Subcutaneous abdominal adipose tissue (tissue), 5 donors: Measurements from ENCODE around the gene IFFO2.

Experiments
- H3K27ac ChIP-seq: one replicate; pipeline ENCODE4 v1.7.0; 2013; ENCODE audit warnings: low read depth, mild to moderate bottlenecking, inconsistent platforms, low read length, moderate library complexity
- H3K27me3 ChIP-seq, 5 donors: one replicate each; pipeline ENCODE4 v1.7.0; 2013; ENCODE audit warnings: low read length in 5 of 5, inconsistent platforms in 1 of 5; ENCODE audit not compliant: control insufficient read depth in 5 of 5, insufficient read depth in 4 of 5
- H3K36me3 ChIP-seq, 5 donors: one replicate each; pipeline ENCODE4 v1.7.0; 2013; ENCODE audit warnings: low read length in 5 of 5; ENCODE audit not compliant: control insufficient read depth in 5 of 5, insufficient read depth in 5 of 5
- H3K4me1 ChIP-seq, 5 donors: one replicate each; pipeline ENCODE4 v1.7.0; 2013; ENCODE audit warnings: low read length in 5 of 5, mild to moderate bottlenecking in 3 of 5, moderate library complexity in 1 of 5; ENCODE audit not compliant: control insufficient read depth in 5 of 5, insufficient read depth in 5 of 5
- H3K4me3 ChIP-seq, 5 donors: one replicate each; pipeline ENCODE4 v1.7.0; 2013; ENCODE audit warnings: low read length in 5 of 5, low read depth in 1 of 5
- H3K9ac ChIP-seq, 5 donors: one replicate each; pipeline ENCODE4 v1.7.0; 2013; ENCODE audit warnings: low read length in 5 of 5, mild to moderate bottlenecking in 4 of 5, moderate library complexity in 3 of 5
- H3K9me3 ChIP-seq, 5 donors: one replicate each; pipeline ENCODE4 v1.7.0; 2013; ENCODE audit warnings: low read length in 5 of 5; ENCODE audit not compliant: control insufficient read depth in 5 of 5
- donor health status: healthy.
- donor health status: healthy.
- donor health status: healthy.
- donor health status: healthy.
- donor health status: healthy.

The IFFO2 gene

DNA sequence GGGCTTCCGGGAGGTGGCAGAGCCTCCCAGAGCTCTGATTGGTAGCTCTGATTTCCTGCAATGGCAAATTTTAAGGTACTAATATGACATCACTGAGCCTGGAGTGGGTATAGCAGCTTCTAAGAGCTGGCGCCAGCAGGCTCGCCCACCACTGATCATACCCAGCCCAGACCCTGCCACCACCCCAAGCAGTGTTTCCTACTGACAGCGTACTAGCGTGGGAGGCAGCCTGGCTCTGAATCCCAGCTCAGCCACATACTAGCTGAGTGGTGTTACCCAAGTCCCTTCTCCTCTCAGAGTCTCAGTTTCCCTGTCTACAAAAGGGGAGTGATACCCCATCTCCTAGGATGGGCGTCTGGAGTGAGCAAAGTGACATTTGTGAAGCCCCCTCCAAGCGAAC lies 41.1 kb downstream of the IFFO2 start:
- Histone ChIP-seq H3K9me3 (no peaks in the 10 kb centered on the region), H3K4me3 (no peak overlapping the region), H3K36me3 (peaks cover 0 to 61% (median 40%) of the 10 kb centered on the region in 5 donors), H3K27me3 (no peaks in the 10 kb centered on the region), H3K27ac (no peak overlapping the region), H3K9ac (no peak overlapping the region), H3K4me1 (peaks cover 3 to 26% (median 24%) of the 10 kb centered on the region in 5 donors)

DNA sequence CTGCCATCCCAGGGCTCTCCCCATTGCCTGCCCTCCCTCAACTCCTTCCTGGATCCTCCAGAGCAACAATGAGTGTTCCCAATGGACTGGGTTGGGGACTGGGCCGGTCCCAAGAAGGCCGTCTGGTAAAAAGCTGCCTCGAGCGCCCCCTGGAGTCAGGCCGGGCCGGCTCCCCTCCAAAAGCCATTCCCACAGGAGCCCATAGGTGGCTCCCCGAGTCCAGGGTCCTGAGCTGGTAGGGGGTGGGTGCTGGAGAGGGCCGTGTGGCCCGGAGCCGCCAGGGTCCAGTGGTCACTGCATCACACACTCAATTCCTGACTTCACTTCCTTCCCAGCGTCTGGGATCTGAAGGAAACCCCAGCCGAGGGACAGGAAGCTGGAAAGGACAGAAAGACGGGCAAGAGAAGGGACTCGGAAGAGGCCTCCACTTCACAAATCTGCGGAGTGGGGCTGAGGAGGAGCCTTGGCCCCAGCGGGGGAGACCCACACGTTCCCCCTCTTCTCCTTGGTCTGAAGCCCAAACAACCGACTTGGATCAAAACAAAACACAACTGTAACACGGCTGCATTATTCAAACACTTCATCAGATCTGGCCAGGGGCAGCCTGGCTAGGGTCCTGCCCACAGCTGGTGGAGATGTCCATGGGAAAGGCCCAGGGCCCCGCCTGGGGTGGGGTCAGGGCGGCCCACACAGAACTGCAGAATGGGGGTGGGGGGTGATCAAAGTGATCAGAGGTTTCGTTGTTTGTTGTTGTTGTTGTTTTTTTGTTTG lies 43.2 kb downstream of the IFFO2 start:
- H3K27ac ChIP-seq = peak overlapping the region; percentile 57

GRCh38 chr1:18912550-18912949 lies 43.9 kb downstream of the IFFO2 start:
- Histone ChIP-seq H3K4me1 (peaks cover 5 to 39% (median 38%) of the 10 kb centered on the region in 5 donors), H3K9me3 (no peaks in the 10 kb centered on the region), H3K4me3 (no peak overlapping the region), H3K9ac (no peak overlapping the region), H3K27ac (peak overlapping the region; percentile 57), H3K27me3 (no peaks in the 10 kb centered on the region), H3K36me3 (peaks cover 0 to 67% (median 47%) of the 10 kb centered on the region in 5 donors)

More for the DNA sequence above, 43.2 kb downstream of the IFFO2 start:
- Histone ChIP-seq H3K4me3 (peak overlapping the region in 4 of 5 donors; percentile 11 to 46 (median 35)), H3K27me3 (no peaks in the 10 kb centered on the region), H3K9ac (peak overlapping the region in 3 of 5 donors; percentile 42 to 66 (median 48)), H3K36me3 (peaks cover 0 to 65% (median 48%) of the 10 kb centered on the region in 5 donors), H3K9me3 (no peaks in the 10 kb centered on the region), H3K4me1 (peaks cover 4 to 32% (median 31%) of the 10 kb centered on the region in 5 donors)

DNA sequence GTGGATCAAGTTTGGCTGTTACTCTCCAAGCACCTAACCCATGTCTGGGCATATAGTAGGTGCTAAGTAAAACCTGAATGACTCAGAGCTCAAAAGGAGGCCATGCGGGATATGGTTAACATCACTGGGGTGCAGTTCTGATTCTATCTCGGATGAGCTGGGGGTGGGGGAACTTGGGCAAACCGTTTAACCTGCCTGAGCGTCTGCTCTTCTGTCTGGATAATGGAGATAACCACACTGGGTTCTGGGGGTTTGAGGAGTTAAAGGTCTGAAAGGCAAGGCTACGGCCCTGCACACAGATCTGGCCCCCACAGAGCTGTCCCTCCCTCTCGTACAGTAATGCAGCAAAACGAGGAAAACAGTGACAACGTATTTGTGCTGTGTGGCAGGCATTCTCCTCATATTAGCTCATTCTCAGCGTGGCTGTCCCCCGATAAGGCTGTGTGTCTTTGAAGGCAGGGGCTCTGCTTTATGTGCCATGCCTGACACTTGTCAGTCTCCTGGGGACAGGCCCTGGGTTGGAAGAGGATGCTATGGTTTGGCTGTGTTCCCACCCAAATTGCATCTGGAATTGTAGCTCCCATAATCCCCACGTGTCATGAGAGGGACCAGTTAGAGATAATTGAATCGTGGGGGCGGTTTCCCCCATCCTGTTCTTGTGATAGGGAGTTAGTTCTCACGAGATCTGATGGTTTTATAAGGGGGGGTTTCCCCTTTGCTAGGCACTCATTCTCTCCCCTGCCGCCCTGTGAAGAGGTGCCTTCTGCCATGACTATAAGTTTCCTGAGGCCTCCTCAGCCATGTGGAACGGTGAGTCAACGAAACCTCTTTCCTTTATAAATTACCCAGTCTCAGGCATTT lies 47.3 kb downstream of the IFFO2 start:
- H3K4me3 ChIP-seq = no peak overlapping the region
- no peaks in the 10 kb centered on the region for H3K9me3 ChIP-seq
- H3K4me1 ChIP-seq = peaks cover 7 to 47% (median 39%) of the 10 kb centered on the region in 5 donors
- H3K27me3 ChIP-seq = no peaks in the 10 kb centered on the region
- no peak overlapping the region for H3K9ac ChIP-seq
- H3K27ac ChIP-seq = no peak overlapping the region
- H3K36me3 ChIP-seq = peaks cover 0 to 46% (median 36%) of the 10 kb centered on the region in 5 donors

GRCh38 chr1:18907917-18908845 lies 48.3 kb downstream of the IFFO2 start:
- H3K4me3 ChIP-seq = no peak overlapping the region
- peak overlapping the region in 3 of 5 donors; percentile 35 to 57 (median 53) for H3K9ac ChIP-seq

GRCh38 chr1:18907021-18907916 lies 49.2 kb downstream of the IFFO2 start:
- peaks cover 8 to 41% (median 34%) of the 10 kb centered on the region in 5 donors for H3K4me1 ChIP-seq
- H3K27me3 ChIP-seq = no peaks in the 10 kb centered on the region
- no peaks in the 10 kb centered on the region for H3K9me3 ChIP-seq
- peaks cover 0 to 43% (median 36%) of the 10 kb centered on the region in 5 donors for H3K36me3 ChIP-seq
- H3K9ac ChIP-seq = peak overlapping the region in 3 of 5 donors; percentile 35 to 57 (median 53)
- H3K27ac ChIP-seq = peak overlapping the region; percentile 70
- H3K4me3 ChIP-seq = peak overlapping the region in 1 of 5 donors; percentile 28

More at GRCh38 chr1:18907917-18908845, 48.3 kb downstream of the IFFO2 start:
- Histone ChIP-seq H3K9me3 (no peaks in the 10 kb centered on the region), H3K27me3 (no peaks in the 10 kb centered on the region), H3K4me1 (peaks cover 11 to 45% (median 36%) of the 10 kb centered on the region in 5 donors), H3K36me3 (peaks cover 0 to 46% (median 36%) of the 10 kb centered on the region in 5 donors), H3K27ac (peak overlapping the region; percentile 70)

GRCh38 chr1:18903291-18903756 lies 53.2 kb downstream of the IFFO2 start:
- no peaks in the 10 kb centered on the region for H3K27me3 ChIP-seq
- no peaks in the 10 kb centered on the region for H3K9me3 ChIP-seq
- H3K4me1 ChIP-seq = peaks cover 10 to 69% (median 64%) of the 10 kb centered on the region in 5 donors
- peak overlapping the region in 4 of 5 donors; percentile 28 to 90 (median 84) for H3K9ac ChIP-seq
- peak overlapping the region; percentile 46 to 92 (median 82) for H3K4me3 ChIP-seq
- peaks cover 0 to 10% (median 6%) of the 10 kb centered on the region in 5 donors for H3K36me3 ChIP-seq
- peak overlapping the region; percentile 92 for H3K27ac ChIP-seq

DNA sequence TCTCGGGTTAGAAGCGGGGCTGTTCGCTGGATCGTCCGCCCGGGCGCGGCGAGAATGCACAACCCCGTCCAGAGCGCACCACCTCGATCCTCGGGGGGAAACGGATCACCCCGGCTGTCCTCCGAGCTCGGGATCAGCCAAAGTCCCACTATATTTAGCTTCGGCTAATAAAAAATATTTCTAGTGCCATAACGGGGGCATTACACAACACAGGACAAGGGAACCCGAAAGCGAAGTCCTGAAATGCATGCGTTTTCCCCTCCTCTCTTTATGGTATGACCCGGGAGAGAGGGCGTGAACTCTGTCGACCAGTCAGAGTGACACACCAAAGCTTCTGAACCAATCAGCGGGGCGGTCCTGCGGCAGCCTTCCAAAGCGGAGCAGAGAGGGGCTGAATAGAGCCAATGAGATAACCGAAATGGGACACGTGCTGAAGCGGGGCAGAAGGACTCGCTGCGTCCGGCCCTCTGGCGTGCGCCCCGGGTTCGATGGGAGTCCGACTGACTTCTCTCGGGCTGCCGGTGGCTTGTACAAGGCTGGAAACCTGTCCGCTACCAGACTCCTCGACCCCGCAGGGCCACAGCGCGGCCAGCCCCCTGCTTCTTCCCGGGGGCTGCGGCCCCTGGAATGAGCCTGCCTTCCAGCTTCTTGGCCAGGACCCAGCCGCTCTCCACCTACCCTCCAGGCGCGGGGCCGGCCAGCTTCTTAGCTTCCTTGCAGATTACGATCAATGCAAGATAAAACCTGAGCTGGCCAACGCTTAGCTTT lies 53.8 kb downstream of the IFFO2 start, which contains the start of gene ALDH4A1:
Gene ALDH4A1 (minus strand): TSS at position 33 of the 768 bp plus-strand sequence. CDS start 32 bp downstream, at position 1.
- Histone ChIP-seq H3K27ac (peak within 1 kb of the TSS; percentile 92), H3K27me3 (no peaks in the 10 kb centered on the region), H3K9ac (peak within 1 kb of the TSS; percentile 80 to 90 (median 89)), H3K4me3 (peak within 1 kb of the TSS; percentile 82 to 92 (median 82)), H3K36me3 (peaks cover 0 to 7% (median 1%) of the 10 kb centered on the region in 5 donors), H3K4me1 (peaks cover 9 to 63% (median 58%) of the 10 kb centered on the region in 5 donors), H3K9me3 (no peaks in the 10 kb centered on the region)
